Measurements from ENCODE around the gene ELN.

- no peak for TF ChIP-seq EZH2 (IDR thresholded peaks at IDR 0.05; ENCODE audit: insufficient read depth, poor library complexity, severe bottlenecking)
- TF ChIP-seq EZH2phosphoT487 (IDR thresholded peaks at IDR 0.05; ENCODE audit: insufficient read depth, low read depth) = no peak
These were observed 21.1 kb downstream of the ELN start for GRCh38 chr7:74048999-74049599.
